GM20000 (cell line): Measurements from ENCODE around the gene NLRP14.

ENCODE experiments used
- DNase-seq: peaks from one replicate; pipeline ENCODE4 v3.0.0; 2012; ENCODE audit warnings: low spot score
- CTCF ChIP-seq: IDR thresholded peaks from 2 replicates; pipeline ENCODE4 v1.5.1; 2012; ENCODE audit warnings: mild to moderate bottlenecking, control low read depth; ENCODE audit errors: extremely low read depth, missing control alignments

NLRP14 gene

GRCh38 chr11:7030836-7031235 lies 10.6 kb downstream of the NLRP14 start:
- TF ChIP-seq CTCF, result no peak
- DNase-seq, result no peak

GRCh38 chr11:7031471-7031871 lies 11.2 kb downstream of the NLRP14 start:
- TF ChIP-seq CTCF, result no peak
- no peak for DNase-seq

GRCh38 chr11:7032692-7033091 lies 12.4 kb downstream of the NLRP14 start:
- no peak for DNase-seq
- TF ChIP-seq CTCF, result no peak

GRCh38 chr11:7034019-7034418 lies 13.7 kb downstream of the NLRP14 start:
- no peak for TF ChIP-seq CTCF
- DNase-seq, result no peak

GRCh38 chr11:7046474-7047175 lies 26.3 kb downstream of the NLRP14 start:
- no peak for DNase-seq
- no peak for TF ChIP-seq CTCF

GRCh38 chr11:7050191-7050590 lies 29.9 kb downstream of the NLRP14 start:
- TF ChIP-seq CTCF, result no peak
- peak; percentile 7 for DNase-seq

- no peak for TF ChIP-seq CTCF
- no peak for DNase-seq
These were observed 36.7 kb downstream of the NLRP14 start for GRCh38 chr11:7056828-7057513.
